ENCODE measurements around the gene PWWP2A.

DNA sequence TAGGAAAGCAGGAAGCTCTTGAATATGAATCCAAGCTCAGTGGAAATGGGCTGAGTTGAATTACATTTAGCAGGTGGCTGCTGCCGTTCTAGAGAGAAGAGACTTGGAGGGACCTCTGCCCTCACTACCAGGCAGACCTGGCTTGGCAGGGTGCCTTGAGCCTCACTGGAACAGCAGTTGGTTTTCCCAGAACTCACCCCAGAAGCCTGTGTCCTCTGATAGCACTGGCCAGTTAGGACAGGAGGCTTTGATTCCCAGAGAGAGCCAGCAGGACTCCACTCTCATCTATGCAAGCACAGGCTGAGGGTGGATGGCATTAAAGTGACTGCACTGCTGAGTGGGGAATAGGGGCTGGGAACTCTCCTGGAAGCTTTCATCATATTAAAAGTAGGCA is 54.8 kb downstream of the PWWP2A start:
- TF ChIP-seq, protein P1, sequence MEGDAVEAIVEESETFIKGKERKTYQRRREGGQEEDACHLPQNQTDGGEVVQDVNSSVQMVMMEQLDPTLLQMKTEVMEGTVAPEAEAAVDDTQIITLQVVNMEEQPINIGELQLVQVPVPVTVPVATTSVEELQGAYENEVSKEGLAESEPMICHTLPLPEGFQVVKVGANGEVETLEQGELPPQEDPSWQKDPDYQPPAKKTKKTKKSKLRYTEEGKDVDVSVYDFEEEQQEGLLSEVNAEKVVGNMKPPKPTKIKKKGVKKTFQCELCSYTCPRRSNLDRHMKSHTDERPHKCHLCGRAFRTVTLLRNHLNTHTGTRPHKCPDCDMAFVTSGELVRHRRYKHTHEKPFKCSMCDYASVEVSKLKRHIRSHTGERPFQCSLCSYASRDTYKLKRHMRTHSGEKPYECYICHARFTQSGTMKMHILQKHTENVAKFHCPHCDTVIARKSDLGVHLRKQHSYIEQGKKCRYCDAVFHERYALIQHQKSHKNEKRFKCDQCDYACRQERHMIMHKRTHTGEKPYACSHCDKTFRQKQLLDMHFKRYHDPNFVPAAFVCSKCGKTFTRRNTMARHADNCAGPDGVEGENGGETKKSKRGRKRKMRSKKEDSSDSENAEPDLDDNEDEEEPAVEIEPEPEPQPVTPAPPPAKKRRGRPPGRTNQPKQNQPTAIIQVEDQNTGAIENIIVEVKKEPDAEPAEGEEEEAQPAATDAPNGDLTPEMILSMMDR (IDR thresholded peaks at IDR 0.05; ENCODE audit: borderline replicate concordance, extremely low read depth, low read length, poor library complexity, severe bottlenecking): no peak
- no peak for TF ChIP-seq EZH2 (IDR thresholded peaks at IDR 0.05; ENCODE audit: borderline replicate concordance, low read depth, low read length, severe bottlenecking)
